ENCODE measurements around the gene STEAP3.

GRCh38 chr2:119257198-119257597 lies 33.6 kb downstream of the STEAP3 start:
- TF ChIP-seq POLR2A (IDR thresholded peaks at IDR 0.05; ENCODE audit: borderline replicate concordance, extremely low read depth, insufficient read depth, insufficient read length) (no peak), EZH2 (IDR thresholded peaks at IDR 0.05) (no peak), YY1 (IDR thresholded peaks at IDR 0.05; ENCODE audit: extremely low read depth, insufficient replicate concordance, low read depth, low read length) (no peak), TCF7L2 (IDR thresholded peaks at IDR 0.05; ENCODE audit: borderline replicate concordance, extremely low read depth, insufficient read depth, insufficient read length) (no peak), EGR1 (IDR thresholded peaks at IDR 0.05; ENCODE audit: low read depth) (no peak), CEBPB (IDR thresholded peaks at IDR 0.05; ENCODE audit: low read depth) (no peak), JUND (IDR thresholded peaks at IDR 0.05) (no peak), POLR2AphosphoS5 (IDR thresholded peaks at IDR 0.05; ENCODE audit: low read depth, low read length) (no peak), ZBTB33 (IDR thresholded peaks at IDR 0.05; ENCODE audit: extremely low read depth, insufficient replicate concordance, low read length) (no peak), SP1 (IDR thresholded peaks at IDR 0.05; ENCODE audit: low read depth) (no peak)
- TF ChIP-seq, protein P1, sequence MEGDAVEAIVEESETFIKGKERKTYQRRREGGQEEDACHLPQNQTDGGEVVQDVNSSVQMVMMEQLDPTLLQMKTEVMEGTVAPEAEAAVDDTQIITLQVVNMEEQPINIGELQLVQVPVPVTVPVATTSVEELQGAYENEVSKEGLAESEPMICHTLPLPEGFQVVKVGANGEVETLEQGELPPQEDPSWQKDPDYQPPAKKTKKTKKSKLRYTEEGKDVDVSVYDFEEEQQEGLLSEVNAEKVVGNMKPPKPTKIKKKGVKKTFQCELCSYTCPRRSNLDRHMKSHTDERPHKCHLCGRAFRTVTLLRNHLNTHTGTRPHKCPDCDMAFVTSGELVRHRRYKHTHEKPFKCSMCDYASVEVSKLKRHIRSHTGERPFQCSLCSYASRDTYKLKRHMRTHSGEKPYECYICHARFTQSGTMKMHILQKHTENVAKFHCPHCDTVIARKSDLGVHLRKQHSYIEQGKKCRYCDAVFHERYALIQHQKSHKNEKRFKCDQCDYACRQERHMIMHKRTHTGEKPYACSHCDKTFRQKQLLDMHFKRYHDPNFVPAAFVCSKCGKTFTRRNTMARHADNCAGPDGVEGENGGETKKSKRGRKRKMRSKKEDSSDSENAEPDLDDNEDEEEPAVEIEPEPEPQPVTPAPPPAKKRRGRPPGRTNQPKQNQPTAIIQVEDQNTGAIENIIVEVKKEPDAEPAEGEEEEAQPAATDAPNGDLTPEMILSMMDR (IDR thresholded peaks at IDR 0.05 in 2 of 3, conservative IDR thresholded peaks at IDR 0.05 in 1 of 3; ENCODE audit: borderline replicate concordance in 1 of 3, insufficient read depth in 1 of 3, low read depth in 2 of 3, low read length in 2 of 3): no peak

Measured in HCT116 (cell line).